CD14-positive monocyte (primary cell): ENCODE measurements around the gene ANO2. TPM values are rescaled to one million over a fixed set of nuclear protein-coding genes. Genes with fewer than 3 reads are reported as not detected.

Experiments used
- DNase-seq, 3 donors: peaks; one replicate each; pipeline ENCODE4 v3.0.0-alpha.2; 2011 to 2022
- H2AFZ ChIP-seq: 2 replicates; pipeline ENCODE4 v1.6.0; 2012; ENCODE audit warnings: mild to moderate bottlenecking, low read depth, low read length, inconsistent platforms; ENCODE audit not compliant: insufficient read depth, poor library complexity, severe bottlenecking
- H3K27ac ChIP-seq, 2 donors: 1 replicate in 1 of 2; 2 replicates in 1 of 2; pipeline ENCODE4 v1.5.1; 2012 to 2013; ENCODE audit warnings: low read length in 2 of 2, control low read depth in 1 of 2, inconsistent platforms in 1 of 2, low read depth in 1 of 2, mild to moderate bottlenecking in 1 of 2
- H3K27me3 ChIP-seq, 2 donors: one replicate each; pipeline versions ENCODE4 v1.6.0 to v1.6.1; 2011 to 2013; ENCODE audit warnings: low read length in 2 of 2; ENCODE audit not compliant: control insufficient read depth in 2 of 2, insufficient read depth in 2 of 2
- H3K36me3 ChIP-seq, 2 donors: replicated peaks in 1 of 2; 1 replicate in 1 of 2; 2 replicates in 1 of 2; pipeline versions ENCODE4 v1.5.1 to v1.6.1; 2012 to 2013; ENCODE audit warnings: low read length in 2 of 2, control low read depth in 1 of 2, inconsistent platforms in 1 of 2, mild to moderate bottlenecking in 1 of 2; ENCODE audit not compliant: insufficient read depth in 2 of 2, control insufficient read depth in 1 of 2
- H3K4me1 ChIP-seq, 2 donors: 1 replicate in 1 of 2; 2 replicates in 1 of 2; pipeline versions ENCODE4 v1.5.1 to v1.6.1; 2012 to 2013; ENCODE audit warnings: low read length in 2 of 2, control low read depth in 1 of 2, inconsistent platforms in 1 of 2, mild to moderate bottlenecking in 1 of 2, moderate library complexity in 1 of 2; ENCODE audit not compliant: insufficient read depth in 2 of 2, control insufficient read depth in 1 of 2
- H3K4me2 ChIP-seq: replicated peaks from 2 replicates; pipeline ENCODE3; 2012; ENCODE audit warnings: low read length, moderate library complexity, mild to moderate bottlenecking; ENCODE audit not compliant: poor library complexity, severe bottlenecking; ENCODE audit errors: extremely low read depth
- H3K4me3 ChIP-seq, 3 experiments: fragments of 200-600 bp in 1 of 3; sonication (generic) in 1 of 3; replicated peaks in 1 of 3; 1 replicate in 2 of 3; 2 replicates in 1 of 3; pipeline ENCODE4 v1.5.1; 2011 to 2013; ENCODE audit warnings: low read length in 3 of 3, mild to moderate bottlenecking in 3 of 3, control low read depth in 2 of 3, low read depth in 2 of 3, inconsistent platforms in 1 of 3, moderate library complexity in 1 of 3
- H3K79me2 ChIP-seq: 2 replicates; pipeline ENCODE4 v1.6.0; 2012; ENCODE audit warnings: mild to moderate bottlenecking, control low read depth, inconsistent platforms, low read length, moderate library complexity; ENCODE audit not compliant: insufficient read depth
- H3K9ac ChIP-seq: 2 replicates; pipeline ENCODE4 v1.6.0; 2017; ENCODE audit warnings: low read length, mild to moderate bottlenecking; ENCODE audit not compliant: insufficient read depth, poor library complexity, severe bottlenecking
- H3K9me3 ChIP-seq, 2 donors: replicated peaks in 1 of 2; 1 replicate in 1 of 2; 2 replicates in 1 of 2; pipeline versions ENCODE4 v1.5.1 to v1.6.1; 2012 to 2013; ENCODE audit warnings: low read length in 2 of 2, control low read depth in 1 of 2; ENCODE audit not compliant: control insufficient read depth in 1 of 2, insufficient read depth in 1 of 2
- H4K20me1 ChIP-seq: 2 replicates; pipeline ENCODE4 v1.6.0; 2012; ENCODE audit warnings: mild to moderate bottlenecking, low read length, control low read depth, moderate library complexity; ENCODE audit not compliant: insufficient read depth
- H3K27ac Mint-ChIP-seq, 7 donors: one replicate each; pipeline ENCODE4 v1.8.0; 2020; ENCODE audit warnings: mild to moderate bottlenecking in 7 of 7, mixed read lengths in 7 of 7, moderate library complexity in 6 of 7, inconsistent platforms in 2 of 7
- H3K27me3 Mint-ChIP-seq, 3 donors: one replicate each; pipeline ENCODE4 v1.8.0; 2021 to 2022; ENCODE audit warnings: low read depth in 3 of 3, mild to moderate bottlenecking in 3 of 3, mixed read lengths in 3 of 3, moderate library complexity in 3 of 3, inconsistent platforms in 1 of 3
- H3K36me3 Mint-ChIP-seq, 2 donors: one replicate each; pipeline ENCODE4 v1.8.0; 2020; ENCODE audit warnings: mixed read lengths in 2 of 2, inconsistent platforms in 1 of 2, mild to moderate bottlenecking in 1 of 2
- H3K4me1 Mint-ChIP-seq: one replicate; pipeline ENCODE4 v1.8.0; 2020; ENCODE audit warnings: mild to moderate bottlenecking, mixed read lengths
- H3K4me3 Mint-ChIP-seq, 2 donors: one replicate each; pipeline ENCODE4 v1.8.0; 2020; ENCODE audit warnings: mild to moderate bottlenecking in 2 of 2, mixed read lengths in 2 of 2, moderate library complexity in 1 of 2
- H3K9me3 Mint-ChIP-seq, 7 donors: one replicate each; pipeline ENCODE4 v1.8.0; 2020 to 2022; ENCODE audit warnings: mixed read lengths in 7 of 7, mild to moderate bottlenecking in 6 of 7, moderate library complexity in 6 of 7, inconsistent platforms in 2 of 7
- CTCF ChIP-seq: fragments of 200-600 bp; IDR thresholded peaks from one replicate; pipeline ENCODE4 v1.8.0; 2022; ENCODE audit warnings: antibody characterized with exemption, mild to moderate bottlenecking
- WGBS: methylation state at CpG from one replicate; pipeline ENCODE4 v1.1.5; 2013; ENCODE audit warnings: missing lambda C conversion rate; ENCODE audit not compliant: insufficient coverage; 5-methylcytosine and 5-hydroxymethylcytosine counted together
- intact Hi-C, 2 donors: fragments of 100-400 bp; cut with micrococcal nuclease; formaldehyde crosslinking; loops; one replicate each; pipeline versions ENCODE4 v1.15.0 to v1.15.1; 2023
- polyA plus RNA-seq, 3 donors: library from polyadenylated mRNA; depleted of rRNA in 1 of 3; unstranded in 2 of 3; stranded (reverse) in 1 of 3; fragments of 300-500 nt in 2 of 3; fragments of >200 nt in 1 of 3; fragmentation: Illumina TruSeq in 2 of 3; gene quantifications; 1 replicate in 2 of 3; 2 replicates in 1 of 3; pipeline ENCODE4 v1.2.3, GENCODE V29; 2012 to 2021

The ANO2 gene
- polyA plus RNA-seq, 3 donors = not detected

GRCh38 chr12:5952031-5952430 is 7.0 kb upstream of the ANO2 start:
- H3K4me2 ChIP-seq = no peak overlapping the region
- no peaks in the 10 kb centered on the region for H3K36me3 ChIP-seq
- H3K9me3 ChIP-seq = no peaks in the 10 kb centered on the region
- no peak for TF ChIP-seq CTCF
- H3K27ac ChIP-seq = no peak overlapping the region
- no peaks in the 10 kb centered on the region for H3K79me2 ChIP-seq
- no peak overlapping the region for H3K9ac ChIP-seq
- no peaks in the 10 kb centered on the region for H3K4me1 Mint-ChIP-seq
- H3K4me1 ChIP-seq = no peaks in the 10 kb centered on the region
- intact Hi-C loops = no loop called here
- no CpG with 5 or more reads among the region's 3 CpGs for WGBS
- H3K9me3 Mint-ChIP-seq = peaks cover 0 to 6% (median 3%) of the 10 kb centered on the region in 7 donors
- peaks cover 8 to 9% of the 10 kb centered on the region in 2 donors for H3K27me3 ChIP-seq
- no peak overlapping the region for H3K27ac Mint-ChIP-seq
- H2AFZ ChIP-seq = no peak overlapping the region
- H3K36me3 Mint-ChIP-seq = no peaks in the 10 kb centered on the region
- no peak for DNase-seq
- no peak overlapping the region for H3K4me3 ChIP-seq
- H3K27me3 Mint-ChIP-seq = peaks cover 13 to 18% (median 13%) of the 10 kb centered on the region in 3 donors
- H3K4me3 Mint-ChIP-seq = no peak overlapping the region
- no peaks in the 10 kb centered on the region for H4K20me1 ChIP-seq

GRCh38 chr12:5948696-5949095 is 3.6 kb upstream of the ANO2 start:
- Mint-ChIP-seq H3K4me1 (peaks cover 8% of the 10 kb centered on the region), H3K27ac (no peak overlapping the region), H3K36me3 (no peaks in the 10 kb centered on the region), H3K27me3 (peaks cover 43 to 48% (median 44%) of the 10 kb centered on the region in 3 donors), H3K4me3 (no peak overlapping the region), H3K9me3 (peaks cover 0 to 10% (median 4%) of the 10 kb centered on the region in 7 donors)
- Histone ChIP-seq H3K36me3 (no peaks in the 10 kb centered on the region), H3K4me2 (no peak overlapping the region), H3K27ac (no peak overlapping the region), H3K9ac (no peak overlapping the region), H2AFZ (no peak overlapping the region), H3K79me2 (no peaks in the 10 kb centered on the region), H3K9me3 (peaks cover 4 to 18% of the 10 kb centered on the region in 2 donors), H3K27me3 (peaks cover 38 to 40% of the 10 kb centered on the region in 2 donors), H3K4me3 (no peak overlapping the region), H3K4me1 (no peaks in the 10 kb centered on the region), H4K20me1 (no peaks in the 10 kb centered on the region)
- DNase-seq = no peak
- intact Hi-C loops = no loop called here
- no peak for TF ChIP-seq CTCF
- WGBS = 22% methylated on average over 3 of the region's 3 CpGs
